ENCODE data around the gene SNX9. TPM values are rescaled to one million over a fixed set of nuclear protein-coding genes. Genes with fewer than 3 reads are reported as not detected.

Gene SNX9
- total and polyA plus RNA-seq, 2 of the 4 experiments (the other 2 are of a cell fraction): 35.3 to 41.2 TPM

DNA sequence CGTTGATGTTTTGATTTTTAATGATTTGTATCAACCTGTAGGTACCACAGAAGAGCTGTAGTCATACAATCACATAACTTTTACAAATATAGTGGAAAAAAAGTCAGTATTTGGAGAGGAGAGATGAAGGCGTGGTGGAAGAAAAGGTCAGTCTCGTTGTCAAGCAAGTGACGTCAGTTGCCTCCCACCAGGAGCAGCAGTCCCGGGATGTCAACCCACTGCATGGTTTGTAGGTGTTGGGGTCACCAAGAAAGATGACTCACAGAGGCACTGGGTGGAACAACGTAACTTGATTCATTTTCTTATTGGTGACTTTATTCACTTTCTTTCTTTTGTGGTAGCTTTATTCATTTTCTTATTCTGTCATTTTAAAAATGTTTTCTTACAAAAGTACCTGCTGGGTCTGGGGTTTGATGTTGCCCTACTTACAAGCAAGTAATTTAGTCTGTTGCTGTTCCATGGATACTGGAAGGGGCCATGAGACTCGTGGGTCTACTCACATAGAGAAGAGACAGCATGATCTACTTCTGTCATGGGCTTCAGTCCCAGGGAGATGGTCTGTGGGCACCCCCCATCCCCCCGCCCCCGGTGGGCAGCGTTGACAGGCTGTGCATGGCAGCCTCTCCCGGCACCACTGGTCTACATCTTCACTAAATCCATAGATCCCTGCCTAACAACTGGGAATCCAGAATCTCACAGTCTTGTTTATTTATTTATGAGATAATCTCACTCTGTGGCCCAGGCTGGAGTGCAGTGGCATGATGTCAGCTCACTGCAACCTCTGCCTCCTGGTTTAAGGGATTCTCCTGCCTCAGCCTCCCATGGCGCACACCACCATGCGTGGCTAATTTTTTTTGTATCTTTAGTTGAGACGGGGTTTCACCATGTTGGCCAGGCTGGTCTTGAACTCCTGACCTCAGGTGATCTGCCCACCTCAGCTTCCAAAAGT is 122.2 kb downstream of the SNX9 start:
- in situ Hi-C loops (cut with MboI; ENCODE audit: low sequenced_read_pairs): no loop called here

More for the DNA sequence above, 122.2 kb downstream of the SNX9 start:
- Histone ChIP-seq H3K4me1 (ENCODE audit: control insufficient read depth, insufficient read depth, low read length) (no peaks in the 10 kb centered on the region; the same call in 1 of the 2 replicates), H2AK5ac (ENCODE audit: low read depth, low read length) (no peak overlapping the region), H2AK9ac (replicated peaks; ENCODE audit: low read depth, low read length, poor library complexity) (no peak overlapping the region), H3K9ac (ENCODE audit: low read depth, low read length) (no peak overlapping the region), H3K36me3 (ENCODE audit: control insufficient read depth, insufficient read depth, low read length) (peaks cover 46% of the 10 kb centered on the region), H2AFZ (replicated peaks; ENCODE audit: low read length, poor library complexity) (no peak overlapping the region), H3K27me3 (ENCODE audit: control insufficient read depth, insufficient read depth, low read length) (no peaks in the 10 kb centered on the region), H3K9me1 (ENCODE audit: insufficient read depth, low read length) (peaks cover 5% of the 10 kb centered on the region), H4K8ac (ENCODE audit: low read depth in 2 of 2, low read length in 2 of 2) (no peak overlapping the region), H3K56ac (ENCODE audit: extremely low read depth, insufficient read depth, low read length) (no peak overlapping the region), H3K4ac (ENCODE audit: low read depth, low read length) (no peak overlapping the region), H2BK5ac (ENCODE audit: low read depth, low read length, poor library complexity, severe bottlenecking) (no peak overlapping the region), H4K91ac (ENCODE audit: insufficient read depth, low read depth, low read length) (no peak overlapping the region), H3K79me1 (ENCODE audit: low read depth in 1 of 2, low read length in 2 of 2) (peaks cover 0 to 5% of the 10 kb centered on the region in 2 experiments; a peak in 3 of 4 replicates), H3K23ac (ENCODE audit: low read depth, low read length) (no peak overlapping the region), H3K4me3 (ENCODE audit: insufficient read depth, low read depth, low read length) (no peak overlapping the region), H2BK20ac (ENCODE audit: low read depth, low read length) (no peak overlapping the region), H2BK15ac (ENCODE audit: low read depth, low read length) (no peak overlapping the region), H3K4me2 (ENCODE audit: low read depth, low read length) (no peak overlapping the region), H3K14ac (replicated peaks; ENCODE audit: low read depth, low read length) (no peak overlapping the region), H3K27ac (ENCODE audit: insufficient read depth, low read length) (no peak overlapping the region), H2BK120ac (ENCODE audit: low read depth, low read length) (no peak overlapping the region), H4K5ac (ENCODE audit: low read depth, low read length) (no peak overlapping the region), H4K20me1 (ENCODE audit: insufficient read depth, low read length) (no peaks in the 10 kb centered on the region), H3K9me3 (ENCODE audit: control insufficient read depth, insufficient read depth, low read length) (no peaks in the 10 kb centered on the region; the same call in 1 of the 2 replicates), H3K18ac (ENCODE audit: low read depth, low read length) (no peak overlapping the region)
- 80% methylated on average over 2 of the region's 14 CpGs; no CpG with 5 or more reads in 1 of the 2 experiments for WGBS, 2 experiments (ENCODE audit: extremely low coverage in 2 of 2, insufficient read length in 1 of 2)
- TF ChIP-seq BHLHE40 (IDR thresholded peaks at IDR 0.05; ENCODE audit: low read depth, low read length) (peak; percentile 19; the same call in 1 of the 2 replicates), ELK1 (IDR thresholded peaks at IDR 0.05; ENCODE audit: borderline replicate concordance, low read depth, low read length) (no peak), SMC3 (IDR thresholded peaks at IDR 0.05; ENCODE audit: low read depth, low read length) (no peak), FOS (IDR thresholded peaks at IDR 0.05; ENCODE audit: low read depth, low read length) (peak; percentile 23; the same call in 1 of the 2 replicates)
- ATAC-seq (ENCODE audit: low read depth) (no peak), DNase-seq (peak; percentile 71)
- ChIA-PET CTCF (no interaction called here), POLR2A (ENCODE audit: unreplicated experiment) (no interaction called here)
- no TSS peak for BruUV-seq (replicated peaks)
- dilution Hi-C loops (cut with HindIII; ENCODE audit: low sequenced_read_pairs, unreplicated experiment) (no loop called here), intact Hi-C loops (cut with micrococcal nuclease) (loop anchor here (5.0 kb wide), 1 partner anchor 127 kb away; no protein-coding TSS in a partner anchor)

Measured in IMR-90 (cell line).